ENCODE measurements around the gene AP1S3.
"Not testable (repeated sequence)": the region's sequence is repeated elsewhere in the genome, so short reads cannot be mapped to it uniquely, and the experiment has no call there.

AP1S3 gene

GRCh38 chr2:223852281-223852795 lies 15.0 kb upstream of the AP1S3 start:
- DNase-seq, result no peak

GRCh38 chr2:223847410-223847809 lies 10.0 kb upstream of the AP1S3 start:
- no peak for DNase-seq

- DNase-seq, result no peak
These were observed 9.1 kb upstream of the AP1S3 start for GRCh38 chr2:223846515-223846914.

DNA sequence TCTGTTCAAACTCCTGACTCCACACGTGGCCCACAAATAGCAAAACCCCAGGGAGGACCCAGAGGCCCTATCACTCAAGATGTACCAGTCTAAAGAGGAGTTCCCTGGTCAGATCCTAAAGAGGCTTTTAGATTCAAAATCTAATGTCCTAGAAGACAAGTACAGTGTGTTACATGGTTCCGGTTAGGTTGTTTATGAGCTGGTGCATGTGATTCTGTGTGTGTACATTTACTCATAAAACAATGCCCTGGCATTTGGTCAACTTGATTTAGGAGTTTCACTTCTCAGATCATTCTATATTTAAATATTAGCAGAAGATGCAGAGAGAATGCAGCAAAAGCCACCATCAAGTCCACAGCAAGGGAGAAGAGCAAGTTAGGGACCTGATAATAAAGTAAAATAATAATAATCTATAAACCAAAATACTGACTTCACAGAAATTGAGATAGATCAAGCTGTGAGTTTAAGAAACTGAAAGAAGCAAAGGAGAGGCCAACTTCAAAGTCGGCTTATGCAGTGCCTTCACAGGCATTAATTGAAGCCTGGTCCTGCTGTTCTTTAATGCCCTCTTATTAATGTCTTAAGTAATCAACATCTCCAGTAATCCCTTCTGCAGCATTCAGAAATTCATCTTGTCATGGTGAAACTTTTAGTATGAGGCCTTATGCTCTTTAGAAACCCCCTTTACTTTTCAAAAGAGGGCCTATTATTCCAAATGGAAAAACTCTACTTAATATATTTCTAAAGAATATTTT lies 4.2 kb upstream of the AP1S3 start:
- no peak for DNase-seq

DNA sequence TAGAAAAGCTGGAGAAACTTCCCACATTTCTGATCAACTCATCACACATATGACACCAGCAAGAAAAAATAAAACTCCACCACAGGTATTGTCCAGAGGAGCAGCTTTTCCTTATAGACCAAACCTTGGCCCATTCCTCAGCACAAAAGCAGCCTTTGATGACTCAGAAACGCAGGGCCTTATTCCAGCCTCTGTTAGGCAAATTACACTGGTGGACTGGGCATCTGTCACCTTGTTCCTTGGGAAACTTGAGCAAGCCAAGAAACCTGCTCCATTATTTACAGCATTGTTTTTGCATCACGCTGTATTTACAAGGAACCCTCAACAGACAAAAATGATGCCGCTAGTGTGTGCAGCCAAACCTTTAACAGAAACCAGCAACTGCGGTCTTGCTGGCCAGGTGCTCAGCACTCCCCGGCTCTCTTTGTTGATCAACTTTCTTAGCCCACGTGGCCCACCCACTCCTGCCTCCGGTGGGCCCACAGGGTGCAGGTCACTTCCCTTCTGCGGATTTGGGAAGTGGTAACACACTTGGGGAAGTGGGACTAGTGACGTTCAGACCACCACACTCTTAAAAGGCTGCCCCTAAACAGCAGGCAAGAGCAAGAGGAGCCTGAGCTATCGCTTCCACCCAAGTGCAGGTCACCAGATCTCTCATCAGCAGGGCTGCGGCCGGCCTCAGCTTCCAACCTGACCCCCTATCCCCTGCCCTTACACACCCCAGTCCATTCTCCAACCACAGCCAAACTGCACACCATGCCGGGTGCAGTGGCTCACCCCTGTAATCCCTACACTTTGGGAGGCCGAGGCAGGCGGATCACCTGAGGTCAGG lies 1.5 kb downstream of the AP1S3 start:
- DNase-seq, result no peak

DNA sequence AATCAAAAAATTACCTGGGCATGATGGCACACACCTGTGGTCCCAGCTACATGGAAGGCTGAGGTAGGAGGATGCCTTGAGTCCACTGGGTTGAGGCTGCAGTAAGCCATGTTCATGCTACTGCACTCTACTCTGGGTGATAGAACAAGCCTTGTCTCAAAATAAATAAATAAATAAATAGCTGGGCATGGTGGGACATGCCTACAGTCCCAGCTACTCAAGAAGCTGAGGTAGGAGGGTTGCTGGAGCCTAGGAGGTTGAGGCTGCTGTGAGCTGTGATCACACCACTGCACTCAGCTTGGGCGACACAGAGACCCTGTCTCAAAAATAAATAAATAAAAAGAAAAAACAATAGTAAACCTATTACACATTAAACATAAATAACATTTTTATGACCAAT lies 3.0 kb downstream of the AP1S3 start:
- no peak for DNase-seq

DNA sequence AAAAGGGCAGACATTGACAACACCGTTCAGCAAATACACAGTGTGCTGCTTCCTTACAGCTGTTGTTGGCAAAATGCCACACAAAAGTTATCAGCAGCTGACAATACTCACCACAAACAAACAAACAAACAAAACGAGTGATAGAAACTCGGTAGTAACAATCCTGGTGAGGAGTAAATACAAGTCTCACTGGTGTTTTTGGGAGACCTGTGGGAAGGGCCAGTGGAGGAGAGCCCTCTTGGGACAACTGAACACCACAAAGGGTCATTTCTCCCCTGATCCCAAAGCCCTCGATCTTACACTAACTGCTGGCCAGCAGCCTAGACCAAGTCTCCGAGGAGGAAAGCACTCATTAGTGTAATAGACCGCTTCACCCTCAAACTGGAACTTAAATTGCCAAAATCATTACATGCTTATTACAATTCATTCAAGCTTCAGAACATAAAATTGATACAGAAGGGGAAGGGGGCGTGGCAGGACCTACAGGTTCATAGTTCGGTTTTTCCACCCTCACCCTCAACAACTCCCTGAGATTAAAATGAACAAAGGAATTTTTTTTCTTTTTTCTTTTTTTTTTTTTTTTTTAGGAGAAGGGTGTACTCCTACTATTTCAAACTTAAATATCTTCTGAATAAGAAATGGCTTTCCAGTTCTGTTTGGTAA lies 5.0 kb downstream of the AP1S3 start:
- no peak for DNase-seq

DNA sequence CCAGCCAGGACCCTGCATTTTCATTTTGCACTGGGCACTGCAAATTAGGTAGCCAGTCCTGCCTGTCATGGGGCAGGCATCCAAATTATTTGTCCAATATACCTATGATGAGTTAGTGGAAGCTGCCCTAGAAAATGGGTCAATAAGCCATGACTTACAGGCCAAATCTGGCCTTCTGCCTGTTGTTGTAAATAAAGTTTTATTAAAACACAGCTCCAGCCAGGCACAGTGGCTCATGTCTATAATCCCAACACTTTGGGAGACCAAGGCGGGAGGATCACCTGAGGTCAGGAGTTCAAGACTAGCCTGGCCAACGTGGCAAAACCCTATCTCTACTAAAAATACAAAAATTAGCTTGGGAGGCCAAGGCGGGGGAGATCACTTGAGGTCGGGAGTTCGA lies 8.3 kb downstream of the AP1S3 start:
- no peak for DNase-seq

DNA sequence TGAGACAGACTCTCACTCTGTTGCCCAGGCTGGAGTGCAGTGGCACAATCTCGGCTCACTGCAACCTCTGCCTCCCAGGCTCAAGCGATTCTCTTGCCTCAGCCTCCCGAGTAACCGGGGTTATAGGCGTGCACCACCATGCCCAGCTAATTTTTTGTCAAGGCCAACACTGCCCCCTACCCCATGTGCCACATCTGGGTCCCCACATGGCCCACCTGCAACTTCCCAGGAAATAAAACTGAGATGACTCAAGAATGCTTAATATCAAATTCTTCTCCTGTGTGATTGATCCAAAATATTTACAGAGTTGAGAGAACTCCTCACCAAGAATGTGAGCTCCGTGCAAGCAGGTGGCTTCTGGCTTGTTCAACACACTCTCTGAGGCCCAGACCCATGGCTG lies 9.1 kb downstream of the AP1S3 start:
- no peak for DNase-seq

DNA sequence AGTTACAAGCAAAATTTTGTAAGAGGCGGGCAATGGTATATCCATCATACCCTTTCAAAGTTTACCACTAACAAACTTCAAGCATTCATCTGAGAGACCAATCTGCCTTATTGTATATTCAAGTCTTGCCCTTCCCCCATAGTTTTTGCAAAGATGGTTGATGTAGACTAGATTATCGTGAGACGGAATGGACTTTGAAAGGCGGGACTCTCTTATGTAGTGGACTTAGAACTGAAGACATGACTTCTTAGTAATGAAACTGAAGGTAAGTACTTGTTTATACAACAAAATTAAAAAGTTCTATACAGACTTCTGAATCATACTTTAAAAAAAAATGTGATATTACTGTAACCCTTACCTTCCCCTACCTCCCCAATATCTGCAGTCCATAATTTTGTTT lies 10.4 kb downstream of the AP1S3 start:
- no peak for DNase-seq

DNA sequence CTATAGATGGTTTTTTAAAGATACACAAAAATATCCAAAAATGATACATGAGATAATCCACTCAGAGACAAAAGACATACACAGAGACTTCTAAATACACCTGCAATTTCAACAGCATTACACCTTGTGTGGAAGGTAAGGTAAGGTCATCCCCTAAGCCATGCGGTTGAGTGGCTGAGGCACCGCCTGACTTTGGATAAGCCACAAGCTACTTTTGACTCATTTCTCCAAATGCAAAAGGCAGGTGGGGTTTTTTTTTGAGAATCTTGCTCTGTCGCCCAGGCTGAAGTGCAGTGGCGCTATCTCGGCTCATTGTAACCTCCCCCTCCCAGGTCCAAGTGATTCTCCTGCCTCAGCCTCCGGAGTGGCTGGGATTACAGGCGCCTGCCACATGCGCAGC lies 13.1 kb downstream of the AP1S3 start:
- no peak for DNase-seq

DNA sequence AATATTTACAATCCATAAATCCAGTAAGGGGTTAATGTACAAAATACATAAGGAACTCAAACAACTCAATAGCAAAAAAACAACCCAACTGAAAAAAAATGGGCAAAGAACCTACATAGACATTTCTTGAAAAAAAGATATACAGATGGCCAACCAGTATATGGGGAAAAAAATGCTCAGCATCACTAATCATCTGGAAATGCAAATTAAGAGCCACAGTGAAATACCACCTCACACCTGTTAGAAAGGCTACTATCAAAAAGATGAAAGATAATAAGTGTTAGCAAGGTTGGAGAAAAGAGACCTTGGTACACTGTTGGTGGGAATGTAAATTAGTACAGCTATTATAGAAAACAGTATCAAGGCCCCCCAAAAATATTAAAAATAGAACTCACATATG lies 14.6 kb downstream of the AP1S3 start:
- no peak for DNase-seq

- DNase-seq, result no peak
These were observed 16.8 kb downstream of the AP1S3 start for GRCh38 chr2:223820549-223820948.

GRCh38 chr2:223819891-223820290 lies 17.5 kb downstream of the AP1S3 start:
- DNase-seq, result no peak

GRCh38 chr2:223815884-223816570 lies 21.4 kb downstream of the AP1S3 start:
- DNase-seq, result no peak

DNA sequence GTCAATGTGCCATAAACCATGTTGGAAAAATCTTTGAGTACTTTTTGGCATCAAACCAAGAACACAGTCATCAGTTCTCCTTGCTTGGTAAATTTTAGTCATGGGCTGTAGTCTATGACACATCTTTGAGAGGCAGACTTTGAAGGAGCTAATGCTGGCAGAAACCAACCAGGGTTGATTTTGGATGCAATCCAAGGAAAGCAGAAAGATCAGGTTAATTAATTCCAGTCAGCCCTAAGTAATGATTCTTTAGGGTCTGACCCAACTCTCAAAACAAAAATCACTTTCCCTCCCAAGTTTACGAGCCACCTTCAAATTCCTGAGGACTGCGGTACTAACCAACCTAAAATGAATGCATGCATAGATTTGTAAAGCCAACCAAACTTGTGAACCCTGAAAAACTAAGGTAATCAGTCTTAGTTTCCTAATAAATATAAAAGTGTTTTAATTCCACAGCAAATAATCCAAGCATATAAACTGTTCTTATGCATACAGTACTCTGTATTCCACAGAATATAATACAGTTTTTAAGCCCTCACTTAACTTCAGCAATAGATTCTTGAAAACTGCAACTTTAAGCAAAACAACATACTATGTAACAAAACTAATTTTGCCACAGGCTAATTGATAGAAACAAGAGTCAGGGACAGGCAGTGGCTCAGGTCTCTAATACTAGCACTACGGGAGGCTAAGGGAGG lies 22.0 kb downstream of the AP1S3 start:
- DNase-seq, result no peak

DNA sequence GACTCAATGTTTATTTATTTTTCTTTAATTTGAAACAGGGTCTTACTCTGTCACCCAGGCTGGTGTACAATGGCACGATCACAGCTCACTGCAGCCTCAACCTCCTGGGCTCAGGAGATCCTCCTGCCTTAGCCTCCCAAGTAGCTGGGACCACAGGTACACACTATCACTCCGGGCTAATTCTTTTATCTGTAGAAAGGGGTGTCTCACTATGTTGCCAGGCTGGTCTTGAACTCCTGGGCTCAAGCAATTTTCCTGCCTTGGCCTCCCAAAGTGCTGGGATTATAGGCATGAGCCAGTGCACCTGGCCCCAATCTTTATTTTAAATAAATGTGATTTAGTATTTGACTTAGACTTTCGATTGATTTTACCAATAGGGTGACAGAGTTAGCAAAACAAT lies 22.6 kb downstream of the AP1S3 start:
- not testable (repeated sequence) for DNase-seq

- no peak for DNase-seq
These were observed 24.1 kb downstream of the AP1S3 start for GRCh38 chr2:223813329-223813728.

- no peak for DNase-seq
These were observed 25.6 kb downstream of the AP1S3 start for GRCh38 chr2:223811757-223812156.

DNA sequence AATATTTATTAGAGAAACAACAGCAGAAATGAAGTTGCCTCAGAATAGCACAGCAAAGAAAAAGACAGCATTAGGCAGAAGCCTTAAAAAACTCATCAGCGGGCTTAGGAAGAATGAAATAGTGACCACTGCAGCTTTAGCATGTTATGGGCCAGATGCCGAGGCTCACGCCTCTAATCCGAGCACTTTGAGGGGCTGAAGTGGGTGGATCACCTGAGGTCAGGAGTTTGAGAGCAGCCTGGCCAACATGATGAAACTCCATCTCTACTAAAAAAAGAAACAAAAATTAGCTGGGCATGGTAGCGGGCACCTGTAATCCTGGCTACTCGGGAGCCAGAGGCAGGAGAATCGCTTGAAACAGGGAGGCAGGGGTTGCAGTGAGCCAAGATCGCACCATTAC lies 32.4 kb downstream of the AP1S3 start:
- DNase-seq, result no peak

GRCh38 chr2:223801736-223802135 lies 35.6 kb downstream of the AP1S3 start:
- DNase-seq, result no peak

- DNase-seq, result no peak
These were observed 36.5 kb downstream of the AP1S3 start for GRCh38 chr2:223800908-223801307.

Data from activated CD4-positive, alpha-beta T cell treated with anti-CD3 and anti-CD28 coated beads for 1 hour (primary cell).